Ishikawa (cell line): ENCODE results near the gene C6orf62.

ENCODE experiments used
- CEBPB ChIP-seq: IDR thresholded peaks from 2 replicates; pipeline ENCODE4 v1.6.1; 2012
- CREB1 ChIP-seq: IDR thresholded peaks from 2 replicates; pipeline ENCODE4 v1.6.1; 2012; ENCODE audit warnings: low read depth
- EGR1 ChIP-seq: IDR thresholded peaks from 2 replicates; pipeline ENCODE4 v1.6.1; 2012
- EP300 ChIP-seq: IDR thresholded peaks from 2 replicates; pipeline ENCODE4 v1.6.1; 2012; ENCODE audit warnings: borderline replicate concordance
- FOXM1 ChIP-seq: IDR thresholded peaks from 2 replicates; pipeline ENCODE4 v1.6.1; 2012; ENCODE audit warnings: low read depth, borderline replicate concordance
- MAX ChIP-seq: IDR thresholded peaks from 2 replicates; pipeline ENCODE4 v1.6.1; 2012
- NFIC ChIP-seq: IDR thresholded peaks from 2 replicates; pipeline ENCODE4 v1.6.1; 2012
- RAD21 ChIP-seq: IDR thresholded peaks from 2 replicates; pipeline ENCODE4 v1.6.1; 2012; ENCODE audit warnings: low read depth
- REST ChIP-seq: IDR thresholded peaks from 2 replicates; pipeline ENCODE4 v1.6.1; 2012; ENCODE audit warnings: low read depth, mild to moderate bottlenecking
- TAF1 ChIP-seq: IDR thresholded peaks from 2 replicates; pipeline ENCODE4 v1.6.1; 2012; ENCODE audit warnings: low read depth, mild to moderate bottlenecking
- TCF12 ChIP-seq: IDR thresholded peaks from 2 replicates; pipeline ENCODE4 v1.6.1; 2012; ENCODE audit warnings: low read depth
- TEAD4 ChIP-seq: IDR thresholded peaks from 2 replicates; pipeline ENCODE4 v1.6.1; 2012
- USF1 ChIP-seq: IDR thresholded peaks from 2 replicates; pipeline ENCODE4 v1.6.1; 2012
- YY1 ChIP-seq: IDR thresholded peaks from 2 replicates; pipeline ENCODE4 v1.6.1; 2012; ENCODE audit warnings: low read depth
- ZBTB7A ChIP-seq: IDR thresholded peaks from 2 replicates; pipeline ENCODE4 v1.6.1; 2012; ENCODE audit warnings: low read depth

C6orf62 gene

GRCh38 chr6:24702720-24703282, 16.2 kb downstream of the C6orf62 start:
- TF ChIP-seq EGR1 = no peak
- no peak for TF ChIP-seq TAF1

- TF ChIP-seq TEAD4 (no peak), TAF1 (no peak), FOXM1 (no peak), RAD21 (no peak), REST (no peak), EGR1 (no peak), TCF12 (no peak), NFIC (no peak)
Observed at GRCh38 chr6:24699521-24700359, 19.2 kb downstream of the C6orf62 start.

GRCh38 chr6:24696097-24696496, 22.9 kb downstream of the C6orf62 start:
- TF ChIP-seq TAF1 (no peak), USF1 (no peak), TEAD4 (no peak), MAX (no peak), RAD21 (no peak), TCF12 (no peak)

GRCh38 chr6:24695635-24696034, 23.3 kb downstream of the C6orf62 start:
- TF ChIP-seq RAD21 = peak; percentile 72

- TF ChIP-seq TCF12 (no peak), YY1 (no peak), REST (no peak), ZBTB7A (no peak), CREB1 (no peak), RAD21 (no peak), EGR1 (no peak), TEAD4 (no peak), USF1 (no peak), TAF1 (no peak), FOXM1 (no peak), NFIC (no peak), MAX (no peak), CEBPB (no peak), EP300 (no peak)
Observed at GRCh38 chr6:24694198-24694597, 24.8 kb downstream of the C6orf62 start.

GRCh38 chr6:24692848-24693592, 25.9 kb downstream of the C6orf62 start:
- no peak for TF ChIP-seq TAF1
- TF ChIP-seq RAD21 = no peak
- TF ChIP-seq USF1 = no peak
- TF ChIP-seq CREB1 = no peak
- TF ChIP-seq EGR1 = no peak
- no peak for TF ChIP-seq TEAD4
- no peak for TF ChIP-seq FOXM1
- TF ChIP-seq CEBPB = no peak
- TF ChIP-seq NFIC = no peak
- no peak for TF ChIP-seq ZBTB7A
- no peak for TF ChIP-seq MAX
- TF ChIP-seq EP300 = no peak
- TF ChIP-seq TCF12 = no peak
- no peak for TF ChIP-seq REST
- no peak for TF ChIP-seq YY1
